ENCODE data around the gene NAT16.
A peak's percentile ranks its signal among the peaks of the same experiment; 100 is the strongest.
"Not testable (repeated sequence)": the region's sequence is repeated elsewhere in the genome, so short reads cannot be mapped to it uniquely, and the experiment has no call there.

NAT16 gene

DNA sequence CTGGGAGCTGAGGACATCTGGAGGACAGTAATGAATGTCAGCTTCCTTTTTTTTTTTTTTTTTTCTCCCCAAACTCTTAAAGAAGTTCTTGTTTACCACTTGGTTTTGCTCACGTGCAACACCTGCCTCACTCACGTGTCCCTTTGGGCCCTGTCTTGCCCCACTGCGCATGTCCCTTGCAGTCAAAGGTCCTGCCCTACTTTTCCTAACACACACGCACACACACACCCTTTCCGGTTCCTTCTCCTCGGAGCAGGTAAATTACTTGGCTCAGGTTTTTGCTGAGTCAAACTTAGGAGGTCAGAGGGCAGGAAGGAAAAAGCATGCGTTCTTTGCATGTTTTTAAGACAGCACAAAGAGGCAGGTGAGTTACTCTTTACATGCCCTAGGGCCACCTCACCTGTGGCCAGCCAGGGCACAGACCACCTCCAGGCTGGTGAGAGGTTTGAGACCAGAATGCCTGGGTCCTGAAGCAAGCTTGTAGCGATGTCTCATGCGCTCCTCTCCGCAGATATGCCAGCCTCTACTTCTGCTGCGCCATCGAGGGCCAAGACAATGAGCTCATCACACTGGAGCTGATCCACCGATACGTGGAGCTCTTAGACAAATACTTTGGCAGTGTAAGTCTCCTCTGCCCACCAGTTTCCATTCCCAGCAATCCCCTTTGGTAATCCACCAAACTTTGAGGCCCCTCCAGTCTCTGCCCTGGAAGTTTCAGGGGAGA lies 23.1 kb downstream of the NAT16 start:
- DNase-seq, result no peak

DNA sequence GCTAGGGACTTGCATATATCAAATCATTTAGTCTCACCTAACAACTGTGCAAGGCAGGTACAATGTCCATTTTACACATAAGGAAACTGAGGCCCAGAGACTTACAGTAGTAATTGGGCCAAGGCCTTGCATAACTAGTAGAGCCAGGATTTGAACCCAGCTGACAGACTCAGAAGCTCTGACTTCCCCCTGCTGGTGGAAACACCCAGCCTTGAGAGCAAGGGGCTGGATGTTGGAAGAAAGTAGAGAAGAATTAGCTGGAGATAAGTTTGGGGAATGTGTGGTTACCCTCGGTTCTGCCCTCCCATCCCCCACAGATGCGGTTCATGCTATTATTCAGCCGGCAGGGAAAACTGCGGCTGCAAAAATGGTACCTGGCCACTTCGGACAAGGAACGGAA lies 23.8 kb downstream of the NAT16 start:
- no peak for DNase-seq

DNA sequence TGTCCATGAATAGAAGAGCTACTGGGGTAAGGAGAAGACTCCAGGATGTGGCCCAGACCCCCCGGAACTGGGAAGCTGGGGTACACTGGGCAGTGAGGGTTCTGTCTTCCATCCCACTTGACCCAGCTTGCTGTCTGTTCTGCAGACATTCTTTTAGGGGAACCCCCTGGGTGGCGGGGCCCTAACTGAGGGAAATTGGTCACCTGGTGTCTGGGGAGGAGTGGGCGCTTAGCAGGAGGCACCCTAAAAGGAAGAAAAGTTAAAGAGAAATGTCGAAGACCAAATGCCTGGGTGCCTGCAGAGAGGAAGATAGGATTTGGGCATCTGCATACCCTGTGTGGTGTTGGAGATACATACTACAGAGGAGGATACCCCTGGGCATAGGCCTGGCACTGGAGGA lies 24.8 kb downstream of the NAT16 start:
- DNase-seq, result no peak

DNA sequence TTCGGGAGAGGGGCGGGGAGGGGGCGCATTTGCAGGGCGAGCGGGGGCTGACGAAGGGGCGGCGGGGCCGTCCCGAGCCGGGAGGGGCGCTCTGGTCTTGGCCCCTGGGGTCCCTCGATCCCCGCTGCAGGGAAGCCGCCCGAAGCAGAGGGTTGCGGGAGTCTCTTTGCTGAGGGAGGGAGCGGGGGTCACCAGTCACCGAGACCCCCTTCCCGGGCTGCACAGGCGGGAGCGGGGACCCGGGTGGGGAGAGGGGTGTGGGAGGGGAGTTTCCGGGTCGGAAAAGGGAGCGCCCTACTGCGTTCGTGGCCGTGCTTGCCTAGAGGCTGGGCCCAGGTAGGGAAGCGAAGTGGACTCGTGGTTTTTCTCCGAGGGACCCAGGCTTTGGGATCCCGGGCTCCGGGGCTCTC lies 25.4 kb downstream of the NAT16 start:
- no peak for DNase-seq

DNA sequence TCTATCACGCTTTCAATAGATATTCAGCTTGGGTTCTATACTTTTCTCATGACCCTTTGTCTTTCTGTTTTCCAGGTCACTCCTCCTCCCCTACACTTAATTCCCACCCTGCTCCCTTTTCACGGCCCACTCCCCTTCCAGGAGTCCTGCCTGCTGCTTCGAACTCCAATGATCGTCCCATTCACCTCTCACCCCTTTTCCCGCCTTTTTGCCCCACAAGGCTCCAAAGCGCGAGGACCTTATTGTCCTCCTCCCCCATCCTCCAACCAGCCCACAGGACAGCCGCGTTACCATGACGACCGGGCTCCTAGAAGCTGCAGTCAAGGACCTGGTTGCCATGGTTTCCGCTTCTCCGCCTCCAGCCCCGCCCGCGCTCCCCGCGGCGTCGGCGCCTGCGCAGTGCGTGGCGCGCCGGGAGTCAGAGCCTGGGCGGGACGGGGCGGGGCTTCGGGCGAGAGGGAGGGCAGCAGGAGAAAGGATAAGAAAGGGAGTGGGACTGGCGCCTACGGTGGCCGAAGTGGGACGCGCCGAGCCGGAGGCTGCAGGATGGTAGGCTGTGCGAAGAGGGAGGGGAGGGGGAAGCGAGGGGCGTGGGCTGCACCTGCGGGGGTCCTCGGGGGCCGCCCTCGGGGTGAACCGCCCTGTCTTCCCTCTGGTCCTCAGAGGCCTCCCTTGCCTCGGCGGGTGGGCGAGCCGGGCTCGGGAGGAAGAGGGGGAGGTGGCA lies 26.0 kb downstream of the NAT16 start, which contains the start of gene AP1S1:
AP1S1 (plus strand) TSS at position 508 of the 724 bp plus-strand sequence; CDS start at position 547, 39 bp downstream.
- peak; percentile 92 for DNase-seq

DNA sequence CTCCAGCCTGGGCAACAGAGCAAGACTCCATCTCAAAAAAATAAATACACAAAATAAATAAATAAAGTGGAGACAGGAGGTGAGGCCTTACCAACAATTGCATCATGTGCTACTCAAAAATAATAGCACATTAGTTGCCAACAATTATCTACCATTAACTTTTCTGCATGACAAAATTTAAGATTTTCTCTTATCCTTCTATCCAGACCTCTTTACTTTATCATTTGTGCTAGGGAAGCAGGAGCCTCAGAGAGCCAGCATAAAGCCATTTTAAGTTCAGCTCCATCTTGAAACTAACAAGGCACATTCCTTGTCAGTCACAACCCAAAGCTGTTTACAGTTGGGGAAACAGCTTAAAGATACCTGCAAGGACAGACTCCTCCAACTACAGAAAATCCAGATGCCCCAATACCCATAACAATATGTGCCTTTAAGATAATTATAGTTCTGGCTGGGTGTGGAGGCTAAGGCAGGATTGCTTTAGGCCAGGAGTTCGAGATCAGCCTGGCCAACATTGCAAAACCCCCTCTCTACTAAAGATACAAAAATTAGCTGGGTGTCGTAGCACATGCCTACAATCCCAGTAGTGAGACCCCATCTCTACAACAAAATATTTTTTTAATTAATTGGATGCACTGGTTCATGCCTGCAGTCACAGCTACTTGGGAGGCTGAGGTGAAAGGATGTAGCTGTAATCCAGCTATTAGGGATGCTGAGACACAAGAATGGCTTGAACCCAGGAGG lies 28.0 kb downstream of the NAT16 start:
- DNase-seq, result no peak

DNA sequence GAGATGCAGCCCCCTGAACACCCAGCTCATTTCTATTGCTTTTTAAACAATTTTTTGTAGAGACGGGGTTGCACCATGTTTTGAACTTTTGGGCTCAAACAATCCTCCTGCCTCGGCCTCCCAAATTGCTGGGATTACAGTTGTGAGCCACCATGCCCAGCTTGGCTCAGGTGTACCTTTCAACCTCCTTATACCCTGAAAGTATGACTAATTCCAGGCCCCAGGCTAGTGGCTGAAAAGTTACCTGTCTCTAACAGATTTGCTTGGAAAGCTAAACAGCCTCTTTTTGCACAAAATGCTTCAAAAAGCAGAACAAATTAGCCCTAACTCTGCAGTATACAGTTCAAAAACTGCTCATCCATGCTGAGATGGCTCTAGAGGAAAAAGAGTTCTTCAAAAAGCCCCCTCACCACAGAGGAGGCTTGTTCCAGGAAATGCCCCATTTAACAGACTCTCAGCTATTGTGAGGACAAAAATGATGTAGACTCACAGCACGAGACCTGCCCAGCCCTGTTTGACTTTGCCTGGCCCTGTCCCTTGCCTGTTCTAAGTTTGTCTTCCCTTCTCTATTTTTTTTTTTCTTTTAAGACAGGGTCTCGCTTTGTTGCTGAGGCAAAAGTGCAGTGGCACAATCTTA lies 39.2 kb downstream of the NAT16 start:
- no peak for DNase-seq

DNA sequence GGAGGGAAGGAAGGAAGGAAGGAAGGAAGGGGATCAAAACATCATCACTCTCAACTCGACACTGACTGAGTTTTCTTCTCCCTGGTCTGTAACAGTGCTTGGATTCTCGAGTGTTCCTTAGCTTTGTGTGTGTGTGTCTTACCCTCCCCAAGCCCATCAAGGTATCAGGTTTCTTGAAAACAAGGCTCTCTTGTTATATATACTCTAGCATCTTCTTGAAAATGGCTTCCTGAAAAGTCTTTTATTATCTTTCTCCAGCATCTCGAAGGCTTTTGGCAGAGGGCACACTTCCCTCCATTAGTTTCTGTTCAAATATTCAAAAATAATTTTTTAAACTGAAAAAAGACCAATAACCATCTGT lies 39.8 kb downstream of the NAT16 start:
- DNase-seq, result peak; percentile 31

DNA sequence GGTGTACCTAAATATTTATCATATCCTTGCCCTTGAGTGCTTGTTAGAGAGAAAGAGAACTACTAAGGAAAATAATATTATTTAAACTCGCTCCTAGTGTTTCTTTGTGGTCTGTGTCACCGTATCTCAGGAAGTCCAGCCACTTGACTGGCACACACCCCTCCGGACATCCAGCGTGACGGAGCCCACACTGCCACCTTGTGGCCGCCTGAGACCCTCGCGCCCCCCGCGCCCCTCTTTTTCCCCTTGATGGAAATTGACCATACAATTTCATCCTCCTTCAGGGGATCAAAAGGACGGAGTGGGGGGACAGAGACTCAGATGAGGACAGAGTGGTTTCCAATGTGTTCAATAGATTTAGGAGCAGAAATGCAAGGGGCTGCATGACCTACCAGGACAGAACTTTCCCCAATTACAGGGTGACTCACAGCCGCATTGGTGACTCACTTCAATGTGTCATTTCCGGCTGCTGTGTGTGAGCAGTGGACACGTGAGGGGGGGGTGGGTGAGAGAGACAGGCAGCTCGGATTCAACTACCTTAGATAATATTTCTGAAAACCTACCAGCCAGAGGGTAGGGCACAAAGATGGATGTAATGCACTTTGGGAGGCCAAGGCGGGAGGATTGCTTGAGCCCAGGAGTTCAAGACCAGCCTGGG lies 41.8 kb downstream of the NAT16 start:
- DNase-seq, result peak; percentile 98

DNA sequence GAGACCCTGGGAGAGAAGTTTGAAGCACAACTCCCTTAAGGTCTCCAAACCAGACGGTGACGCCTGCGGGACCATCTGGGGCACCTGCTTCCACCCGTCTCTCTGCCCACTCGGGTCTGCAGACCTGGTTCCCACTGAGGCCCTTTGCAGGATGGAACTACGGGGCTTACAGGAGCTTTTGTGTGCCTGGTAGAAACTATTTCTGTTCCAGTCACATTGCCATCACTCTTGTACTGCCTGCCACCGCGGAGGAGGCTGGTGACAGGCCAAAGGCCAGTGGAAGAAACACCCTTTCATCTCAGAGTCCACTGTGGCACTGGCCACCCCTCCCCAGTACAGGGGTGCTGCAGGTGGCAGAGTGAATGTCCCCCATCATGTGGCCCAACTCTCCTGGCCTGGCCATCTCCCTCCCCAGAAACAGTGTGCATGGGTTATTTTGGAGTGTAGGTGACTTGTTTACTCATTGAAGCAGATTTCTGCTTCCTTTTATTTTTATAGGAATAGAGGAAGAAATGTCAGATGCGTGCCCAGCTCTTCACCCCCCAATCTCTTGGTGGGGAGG lies 42.4 kb downstream of the NAT16 start:
- peak; percentile 18 for DNase-seq

DNA sequence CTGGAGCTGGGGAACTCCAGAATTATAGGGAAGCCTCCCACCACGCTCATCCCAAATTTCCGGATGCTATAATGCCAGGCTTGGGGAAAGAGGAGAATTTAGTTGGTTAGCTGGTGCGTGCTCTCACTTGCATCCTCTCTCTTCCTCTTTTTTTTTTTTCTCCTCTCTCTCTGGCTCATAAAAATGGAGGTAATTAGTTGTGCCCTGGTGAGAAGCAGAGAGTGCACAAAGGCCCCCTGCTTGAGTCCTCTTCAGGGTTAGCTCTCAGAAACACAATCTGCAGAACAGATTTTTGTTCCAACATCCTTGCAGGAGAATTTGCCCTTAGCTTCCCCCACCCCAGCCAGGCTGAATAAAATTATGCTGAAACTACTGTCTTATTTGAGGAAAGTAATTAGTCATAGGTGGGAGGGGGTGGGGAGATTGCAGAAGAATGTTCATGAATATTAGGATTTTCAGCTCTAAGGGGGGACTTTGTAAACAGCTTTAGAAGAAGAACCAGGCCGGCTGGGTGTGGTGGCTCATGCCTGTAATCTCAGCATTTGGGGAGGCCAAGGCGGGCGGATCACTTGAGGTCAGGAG lies 45.6 kb downstream of the NAT16 start:
- DNase-seq, result peak; percentile 56

DNA sequence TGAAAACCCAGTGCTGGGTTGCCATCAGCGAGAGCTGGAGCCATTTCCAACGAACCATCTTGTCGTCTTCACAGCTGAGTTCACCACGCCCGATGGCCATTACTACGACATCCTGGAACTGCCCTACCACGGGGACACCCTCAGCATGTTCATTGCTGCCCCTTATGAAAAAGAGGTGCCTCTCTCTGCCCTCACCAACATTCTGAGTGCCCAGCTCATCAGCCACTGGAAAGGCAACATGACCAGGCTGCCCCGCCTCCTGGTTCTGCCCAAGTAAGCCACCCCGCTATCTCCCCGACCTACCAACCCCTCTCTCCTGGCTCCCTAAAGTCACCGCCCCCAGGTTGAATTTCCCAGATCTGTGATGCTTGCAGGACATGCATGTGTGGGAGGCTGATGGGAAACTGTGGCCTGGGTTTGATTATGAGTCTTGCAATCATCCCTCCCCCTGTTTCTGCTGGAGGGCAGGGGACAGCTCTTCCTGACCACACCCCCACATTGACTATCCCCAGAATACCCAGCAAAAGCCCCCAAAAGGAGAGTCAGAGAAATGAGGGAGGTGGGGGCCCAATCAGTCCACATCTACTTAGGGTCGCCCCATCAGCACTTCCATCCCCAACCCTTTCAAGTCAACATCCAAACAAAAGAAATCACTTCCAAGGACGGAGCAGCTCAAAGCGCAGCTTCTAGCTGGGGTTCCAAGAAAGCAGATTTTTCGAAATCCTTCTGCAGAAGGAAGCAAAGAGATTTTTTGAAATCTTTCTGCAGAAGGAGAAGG lies 46.3 kb downstream of the NAT16 start:
- peak; percentile 48 for DNase-seq

DNA sequence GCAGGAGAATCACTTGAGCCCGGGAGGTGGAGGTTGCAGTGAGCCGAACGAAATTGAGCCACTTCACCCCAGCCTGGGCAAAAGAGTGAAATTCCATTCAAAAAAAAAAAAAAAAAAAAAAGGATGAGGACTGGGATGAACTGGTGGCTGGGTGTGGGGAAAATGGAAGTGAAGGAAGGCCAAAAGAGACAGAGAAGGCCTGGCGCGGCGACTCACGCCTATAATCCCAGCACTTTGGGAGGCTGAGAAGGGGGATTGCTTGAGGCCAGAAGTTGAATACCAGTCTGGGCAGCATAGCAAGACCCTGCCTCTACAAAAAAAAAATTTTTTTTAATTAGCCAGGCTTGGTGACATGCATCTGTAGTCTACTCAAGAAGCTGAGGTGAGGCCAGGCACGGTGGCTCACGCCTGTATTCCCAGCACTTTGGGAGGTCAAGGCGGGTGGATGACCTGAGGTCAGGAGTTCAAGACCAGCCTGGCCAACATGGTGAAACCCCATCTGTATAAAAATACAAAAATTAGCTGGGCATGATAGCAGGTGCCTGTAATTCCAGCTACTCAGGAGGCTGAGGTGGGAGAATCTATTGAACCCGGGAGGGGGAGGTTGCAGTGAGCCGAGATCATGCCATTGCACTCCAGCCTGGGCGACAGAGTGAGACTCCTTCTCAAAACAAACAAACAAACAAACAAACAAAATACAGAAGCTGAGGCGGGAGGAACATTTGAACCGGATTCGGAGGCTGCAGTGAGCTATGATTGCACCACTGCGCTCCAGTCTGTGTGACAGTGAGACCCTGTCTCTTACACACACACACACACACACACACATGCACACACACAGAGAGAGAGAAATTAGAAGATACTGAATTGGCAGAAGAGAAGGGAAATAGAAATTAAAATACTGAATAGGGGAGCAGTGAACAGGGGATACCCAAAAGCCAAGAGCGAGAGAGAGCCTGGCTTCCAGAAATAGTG lies 47.2 kb downstream of the NAT16 start:
- not testable (repeated sequence) for DNase-seq

DNA sequence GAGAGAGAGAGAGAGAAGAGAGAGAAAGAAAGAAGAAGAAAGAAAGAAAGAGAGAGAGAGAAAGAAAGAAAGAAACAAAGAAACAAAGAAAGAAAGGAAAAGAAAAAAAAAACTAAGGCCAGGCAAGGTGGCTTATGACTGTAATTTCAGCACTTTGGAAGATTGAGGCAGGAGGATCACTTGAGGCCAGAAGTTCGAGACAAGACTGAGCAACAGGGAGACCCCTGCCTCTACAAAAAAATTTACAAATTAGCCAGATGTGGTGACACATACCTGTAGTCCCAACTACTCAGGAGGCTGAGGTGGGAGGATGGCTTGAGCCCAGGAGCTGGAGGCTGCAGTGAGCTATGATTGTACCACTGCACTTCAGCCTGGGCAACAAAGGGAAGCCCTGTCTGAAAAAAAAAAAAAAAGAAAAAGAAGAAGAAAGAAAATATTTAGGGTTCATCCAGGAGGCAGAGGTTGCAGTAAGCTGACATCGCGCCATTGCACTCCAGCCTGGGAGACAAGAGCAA lies 50.4 kb downstream of the NAT16 start:
- DNase-seq, result no peak

DNA sequence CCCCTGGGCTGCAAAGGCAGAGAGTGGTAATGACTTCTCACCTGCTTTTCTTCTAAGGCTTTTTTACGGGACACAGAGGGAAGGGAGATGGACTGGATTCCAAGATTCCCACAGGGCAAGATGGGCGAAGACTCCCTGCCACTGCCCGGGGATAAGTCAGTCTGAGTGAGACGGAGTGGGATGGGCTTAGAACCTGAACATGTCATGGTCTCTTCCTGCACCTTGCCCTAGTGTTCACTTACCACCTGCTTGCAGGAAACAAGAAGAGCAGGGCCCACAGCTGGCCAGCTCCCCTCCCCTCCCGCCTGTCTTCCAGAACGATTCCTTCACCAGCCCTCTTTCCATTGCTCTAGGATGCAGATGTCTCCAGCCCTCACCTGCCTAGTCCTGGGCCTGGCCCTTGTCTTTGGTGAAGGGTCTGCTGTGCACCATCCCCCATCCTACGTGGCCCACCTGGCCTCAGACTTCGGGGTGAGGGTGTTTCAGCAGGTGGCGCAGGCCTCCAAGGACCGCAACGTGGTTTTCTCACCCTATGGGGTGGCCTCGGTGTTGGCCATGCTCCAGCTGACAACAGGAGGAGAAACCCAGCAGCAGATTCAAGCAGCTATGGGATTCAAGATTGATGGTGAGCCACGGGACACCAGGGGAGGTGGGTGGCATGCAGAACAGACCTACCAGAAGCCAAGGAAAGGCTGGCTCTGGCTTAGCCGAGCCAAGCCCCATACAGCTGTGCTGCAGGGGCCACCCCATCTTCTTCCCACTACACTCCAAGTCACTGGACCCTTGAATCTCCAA lies 51.9 kb downstream of the NAT16 start:
- DNase-seq, result peak; percentile 49

DNA sequence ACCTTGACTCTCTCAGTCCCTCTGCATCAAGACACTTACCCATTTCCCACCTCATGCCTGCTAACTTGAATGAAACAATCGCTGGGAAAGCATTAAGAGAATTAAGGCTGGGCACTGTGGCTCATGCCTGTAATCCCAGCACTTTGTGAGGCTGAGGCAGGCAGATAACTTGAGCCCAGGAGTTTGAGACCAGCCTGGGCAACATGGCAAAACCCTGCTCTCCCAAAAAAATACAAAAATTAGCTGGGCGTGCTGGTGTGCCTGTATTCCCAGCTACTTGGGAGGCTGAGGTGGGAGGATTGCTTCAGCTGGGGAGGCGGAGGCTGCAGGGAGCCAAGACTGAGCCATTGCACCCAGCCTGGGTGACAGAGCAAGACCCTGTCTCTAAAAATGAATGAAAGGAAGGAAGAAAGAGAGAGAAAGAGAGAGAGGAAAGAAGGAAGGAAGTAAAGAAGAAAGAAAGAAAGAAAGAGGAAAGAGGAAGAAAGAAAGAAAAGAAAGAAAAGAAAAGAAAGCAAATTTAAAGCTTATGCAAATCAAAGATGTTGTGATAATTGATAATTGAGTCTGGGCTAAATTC lies 52.5 kb downstream of the NAT16 start:
- no peak for DNase-seq

DNA sequence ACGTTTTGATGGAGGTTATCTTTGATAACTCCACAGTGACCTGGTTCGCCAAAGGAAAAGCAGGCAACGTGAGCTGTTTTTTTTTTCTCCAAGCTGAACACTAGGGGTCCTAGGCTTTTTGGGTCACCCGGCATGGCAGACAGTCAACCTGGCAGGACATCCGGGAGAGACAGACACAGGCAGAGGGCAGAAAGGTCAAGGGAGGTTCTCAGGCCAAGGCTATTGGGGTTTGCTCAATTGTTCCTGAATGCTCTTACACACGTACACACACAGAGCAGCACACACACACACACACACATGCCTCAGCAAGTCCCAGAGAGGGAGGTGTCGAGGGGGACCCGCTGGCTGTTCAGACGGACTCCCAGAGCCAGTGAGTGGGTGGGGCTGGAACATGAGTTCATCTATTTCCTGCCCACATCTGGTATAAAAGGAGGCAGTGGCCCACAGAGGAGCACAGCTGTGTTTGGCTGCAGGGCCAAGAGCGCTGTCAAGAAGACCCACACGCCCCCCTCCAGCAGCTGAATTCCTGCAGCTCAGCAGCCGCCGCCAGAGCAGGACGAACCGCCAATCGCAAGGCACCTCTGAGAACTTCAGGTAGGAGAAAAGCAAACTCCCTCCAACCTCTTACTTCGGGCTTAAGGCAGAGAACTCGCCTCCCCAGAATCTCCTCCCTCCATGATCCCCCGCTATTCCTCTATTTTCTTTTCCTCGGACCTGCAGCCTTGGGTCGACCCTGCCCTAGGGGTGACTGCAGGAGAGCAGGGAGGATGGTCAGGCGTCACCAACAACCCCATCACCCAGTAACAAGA lies 53.2 kb downstream of the NAT16 start, which contains the start of gene SERPINE1:
SERPINE1 (plus strand) TSS at position 454 of the 809 bp plus-strand sequence. CDS start 1,290 bp downstream, outside the sequence.
- DNase-seq, result peak; percentile 99

All from EL (cell line).